ENCODE results near the gene ZCCHC3.

Gene ZCCHC3

GRCh38 chr20:347317-347639, 49.9 kb downstream of the ZCCHC3 start:
- DNase-seq: no peak

DNA sequence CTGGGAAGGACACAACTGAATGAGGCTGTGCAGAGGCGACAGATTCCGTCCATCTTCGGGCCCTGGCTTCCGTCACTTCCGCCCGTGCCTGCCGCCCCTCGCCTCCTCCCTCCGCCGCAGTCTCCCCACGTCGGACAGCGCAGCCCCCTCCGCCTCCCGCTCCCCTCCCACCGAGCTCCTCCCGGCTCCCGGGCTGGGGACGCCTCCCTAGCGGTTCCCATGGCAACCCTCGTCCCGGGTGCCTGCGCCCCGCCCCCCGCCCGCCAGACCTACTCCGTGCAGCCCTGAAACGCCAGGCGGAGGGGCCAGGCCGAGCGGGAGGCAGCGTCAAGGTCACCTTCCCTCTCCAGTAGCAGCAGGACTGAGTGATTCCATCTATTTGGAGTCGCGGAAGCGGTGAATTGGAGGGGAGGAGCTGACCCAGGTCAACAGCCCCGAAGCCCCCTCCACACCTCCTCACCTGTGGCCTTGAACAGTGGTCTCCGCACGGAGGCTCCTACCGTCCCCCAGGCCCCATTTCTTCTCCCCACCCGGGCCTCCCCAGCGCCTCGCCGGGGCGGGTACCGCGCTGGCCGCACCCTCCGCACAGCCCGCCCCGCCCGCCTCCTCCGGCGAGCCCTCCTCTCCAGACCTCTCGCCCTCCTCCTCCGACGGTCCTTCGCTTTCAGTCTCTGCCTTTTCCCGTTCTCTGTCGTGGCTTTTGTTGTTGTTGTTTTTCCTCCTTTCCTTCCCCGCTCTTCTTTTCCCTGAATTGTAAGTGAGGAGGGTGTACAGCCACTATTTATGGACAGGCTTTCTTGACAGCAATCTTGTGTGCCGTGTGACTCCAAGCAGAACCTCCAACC, 50.5 kb downstream of the ZCCHC3 start:
- peak; percentile 51 for DNase-seq

DNA sequence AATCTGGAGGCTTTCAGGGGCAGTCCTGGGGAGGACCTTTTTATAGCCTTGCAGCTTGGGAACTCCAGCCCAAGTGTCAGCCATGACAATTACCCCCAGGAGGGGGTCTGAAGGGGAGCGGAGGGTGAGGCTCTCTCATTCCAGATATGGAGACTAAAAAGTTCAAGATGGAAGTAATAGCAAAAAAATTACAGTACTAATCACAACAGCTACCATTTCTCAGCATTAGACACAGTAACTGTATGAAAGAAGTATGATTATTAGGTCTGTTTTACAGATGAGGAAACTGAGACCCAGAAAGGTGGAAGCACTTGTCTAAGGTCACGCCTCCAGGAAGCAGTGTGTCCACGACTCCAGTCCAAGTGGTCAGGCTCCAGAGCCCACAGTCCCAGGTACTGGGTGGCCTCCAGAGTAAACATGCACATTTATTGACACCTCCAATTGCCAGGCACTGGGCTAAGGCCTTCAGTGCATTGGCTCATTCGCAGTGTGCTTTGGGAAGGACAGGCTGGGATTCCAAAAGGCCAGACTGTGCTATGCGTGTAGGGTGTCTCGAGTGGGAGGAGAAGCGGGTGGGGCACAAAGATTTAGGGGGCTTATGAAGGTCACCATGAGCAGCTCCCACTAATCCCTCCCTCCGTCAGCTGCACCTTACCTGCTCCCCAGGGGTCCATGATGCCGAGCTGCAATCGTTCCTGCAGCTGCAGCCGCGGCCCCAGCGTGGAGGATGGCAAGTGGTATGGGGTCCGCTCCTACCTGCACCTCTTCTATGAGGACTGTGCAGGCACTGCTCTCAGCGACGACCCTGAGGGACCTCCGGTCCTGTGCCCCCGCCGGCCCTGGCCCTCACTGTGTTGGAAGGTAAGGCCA, 51.8 kb downstream of the ZCCHC3 start:
- no peak for DNase-seq
